ENCODE measurements around the gene KNG1. TPM values are rescaled to one million over a fixed set of nuclear protein-coding genes. Genes with fewer than 3 reads are reported as not detected.
A peak's percentile ranks its signal among the peaks of the same experiment; 100 is the strongest.

KNG1 gene
- total RNA-seq, 3 donors from 2014 or later: 0.48 TPM; not detected in 2

DNA sequence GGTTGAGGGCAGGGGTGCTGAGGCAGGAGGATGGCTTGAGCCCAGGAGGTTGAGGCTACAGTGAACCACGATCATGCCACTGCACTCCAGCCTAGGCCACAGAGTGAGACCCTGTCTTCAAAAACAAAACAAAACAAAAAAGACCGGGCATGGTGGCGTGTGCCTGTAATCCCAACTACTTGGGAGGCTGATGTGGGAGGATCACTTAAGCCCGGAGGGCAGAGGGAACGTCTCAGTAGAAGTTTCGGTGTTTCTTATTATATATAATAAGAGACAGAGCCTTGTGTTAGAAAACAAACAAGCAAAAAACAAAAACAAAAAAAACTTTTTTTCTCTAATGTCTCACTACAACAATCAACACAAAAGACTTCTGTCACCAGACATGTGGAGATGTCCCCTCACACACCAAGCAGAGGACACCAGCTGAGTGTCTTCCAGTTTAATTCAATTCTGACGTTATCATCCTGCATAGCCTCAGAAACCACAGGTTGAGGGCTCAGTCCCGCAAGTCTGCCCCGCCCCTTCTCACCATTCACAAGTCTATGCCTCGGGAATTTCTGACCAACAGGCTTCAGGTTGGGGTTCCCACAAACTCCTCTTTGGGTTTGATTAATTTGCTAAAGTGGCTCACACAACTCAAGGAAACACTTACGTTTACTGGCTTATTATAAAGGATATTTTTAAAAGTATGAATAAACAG is 42.2 kb downstream of the KNG1 start:
- Histone ChIP-seq H3K4me1 (no peaks in the 10 kb centered on the region), H3K27ac (no peak overlapping the region), H3K27me3 (no peaks in the 10 kb centered on the region), H3K36me3 (no peaks in the 10 kb centered on the region), H3K4me3 (no peak overlapping the region), H3K9me3 (no peaks in the 10 kb centered on the region)
- TF ChIP-seq, protein P1, sequence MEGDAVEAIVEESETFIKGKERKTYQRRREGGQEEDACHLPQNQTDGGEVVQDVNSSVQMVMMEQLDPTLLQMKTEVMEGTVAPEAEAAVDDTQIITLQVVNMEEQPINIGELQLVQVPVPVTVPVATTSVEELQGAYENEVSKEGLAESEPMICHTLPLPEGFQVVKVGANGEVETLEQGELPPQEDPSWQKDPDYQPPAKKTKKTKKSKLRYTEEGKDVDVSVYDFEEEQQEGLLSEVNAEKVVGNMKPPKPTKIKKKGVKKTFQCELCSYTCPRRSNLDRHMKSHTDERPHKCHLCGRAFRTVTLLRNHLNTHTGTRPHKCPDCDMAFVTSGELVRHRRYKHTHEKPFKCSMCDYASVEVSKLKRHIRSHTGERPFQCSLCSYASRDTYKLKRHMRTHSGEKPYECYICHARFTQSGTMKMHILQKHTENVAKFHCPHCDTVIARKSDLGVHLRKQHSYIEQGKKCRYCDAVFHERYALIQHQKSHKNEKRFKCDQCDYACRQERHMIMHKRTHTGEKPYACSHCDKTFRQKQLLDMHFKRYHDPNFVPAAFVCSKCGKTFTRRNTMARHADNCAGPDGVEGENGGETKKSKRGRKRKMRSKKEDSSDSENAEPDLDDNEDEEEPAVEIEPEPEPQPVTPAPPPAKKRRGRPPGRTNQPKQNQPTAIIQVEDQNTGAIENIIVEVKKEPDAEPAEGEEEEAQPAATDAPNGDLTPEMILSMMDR (IDR thresholded peaks at IDR 0.05): no peak
- TF ChIP-seq POLR2AphosphoS5 (IDR thresholded peaks at IDR 0.05): no peak
- TF ChIP-seq POLR2A (IDR thresholded peaks at IDR 0.05): no peak
- no peak for DNase-seq (ENCODE audit: low spot score in 2 of 2)
- intact Hi-C loops (cut with DNase I; ENCODE audit: low total_unique reads): no loop called here

DNA sequence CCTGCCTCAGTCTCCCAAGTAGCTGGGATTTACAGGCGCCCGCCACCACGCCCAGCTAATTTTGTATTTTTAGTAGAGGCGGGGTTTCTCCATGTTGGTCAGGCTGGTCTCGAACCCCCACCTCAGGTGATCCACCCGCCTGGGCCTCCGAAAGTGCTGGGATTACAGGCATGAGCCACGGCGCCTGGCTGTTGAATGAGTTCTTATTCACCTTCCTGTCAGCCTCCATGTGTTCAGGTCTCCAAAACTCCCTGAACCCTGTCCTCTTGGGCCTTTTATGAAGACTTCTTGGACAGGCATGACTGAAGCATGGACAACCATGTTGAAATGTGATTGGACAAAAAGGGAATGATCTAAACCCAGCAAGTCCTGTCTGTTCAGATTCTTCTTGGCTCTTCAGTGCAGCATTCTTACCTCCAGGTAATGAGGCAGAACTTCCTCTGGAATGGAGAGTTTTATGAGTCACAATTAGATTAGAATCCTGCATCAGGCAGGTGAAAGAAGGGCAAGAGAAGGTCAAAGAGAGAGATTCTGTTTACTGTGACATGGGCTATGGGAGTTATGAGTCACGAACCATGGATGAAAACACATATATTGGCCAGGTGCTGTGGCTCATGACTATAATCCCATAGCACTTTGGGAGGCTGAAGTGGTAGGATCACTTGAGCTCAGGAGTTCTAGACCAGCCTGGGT is 43.1 kb downstream of the KNG1 start:
- TF ChIP-seq POLR2A (IDR thresholded peaks at IDR 0.05) (no peak), POLR2AphosphoS5 (IDR thresholded peaks at IDR 0.05) (no peak)
- TF ChIP-seq, protein P1 (IDR thresholded peaks at IDR 0.05): no peak
- Histone ChIP-seq H3K4me3 (no peak overlapping the region), H3K27me3 (no peaks in the 10 kb centered on the region), H3K27ac (no peak overlapping the region), H3K9me3 (no peaks in the 10 kb centered on the region), H3K36me3 (no peaks in the 10 kb centered on the region), H3K4me1 (no peaks in the 10 kb centered on the region)
- intact Hi-C loops (cut with DNase I; ENCODE audit: low total_unique reads): no loop called here
- no peak for DNase-seq (ENCODE audit: low spot score in 2 of 2)

DNA sequence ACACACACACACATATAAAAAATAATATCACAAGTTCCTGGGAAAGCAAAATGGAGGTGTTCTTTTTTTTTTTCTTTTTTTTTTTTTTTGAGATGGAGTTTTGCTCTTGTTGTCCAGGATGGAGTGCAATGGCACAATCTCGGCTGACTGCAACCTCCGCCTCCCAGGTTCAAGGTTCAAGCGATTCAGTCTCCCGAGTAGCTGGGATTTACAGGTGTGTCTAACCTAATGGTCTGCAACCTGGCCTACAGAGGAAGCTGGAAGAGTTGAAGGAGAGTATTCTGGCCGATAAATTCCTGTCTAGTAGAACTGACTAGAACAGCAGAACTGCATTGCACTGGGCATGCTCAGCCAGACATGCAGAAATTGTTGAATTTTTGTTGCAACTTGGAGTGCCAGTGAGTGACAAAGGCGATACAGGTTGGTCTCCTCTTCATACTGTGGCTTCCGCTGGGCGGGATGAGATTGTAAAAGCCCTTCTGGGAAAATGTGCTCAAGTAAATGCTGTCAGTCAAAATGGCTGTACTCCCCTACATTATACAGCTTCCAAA is 43.8 kb downstream of the KNG1 start:
- Histone ChIP-seq H3K36me3 (no peaks in the 10 kb centered on the region), H3K4me1 (no peaks in the 10 kb centered on the region), H3K4me3 (no peak overlapping the region), H3K9me3 (no peaks in the 10 kb centered on the region), H3K27me3 (no peaks in the 10 kb centered on the region), H3K27ac (no peak overlapping the region)
- no peak for DNase-seq (ENCODE audit: low spot score in 2 of 2)
- intact Hi-C loops (cut with DNase I; ENCODE audit: low total_unique reads): no loop called here
- TF ChIP-seq POLR2AphosphoS5 (IDR thresholded peaks at IDR 0.05): no peak
- TF ChIP-seq POLR2A (IDR thresholded peaks at IDR 0.05): no peak
- TF ChIP-seq, protein P1 (IDR thresholded peaks at IDR 0.05): no peak

DNA sequence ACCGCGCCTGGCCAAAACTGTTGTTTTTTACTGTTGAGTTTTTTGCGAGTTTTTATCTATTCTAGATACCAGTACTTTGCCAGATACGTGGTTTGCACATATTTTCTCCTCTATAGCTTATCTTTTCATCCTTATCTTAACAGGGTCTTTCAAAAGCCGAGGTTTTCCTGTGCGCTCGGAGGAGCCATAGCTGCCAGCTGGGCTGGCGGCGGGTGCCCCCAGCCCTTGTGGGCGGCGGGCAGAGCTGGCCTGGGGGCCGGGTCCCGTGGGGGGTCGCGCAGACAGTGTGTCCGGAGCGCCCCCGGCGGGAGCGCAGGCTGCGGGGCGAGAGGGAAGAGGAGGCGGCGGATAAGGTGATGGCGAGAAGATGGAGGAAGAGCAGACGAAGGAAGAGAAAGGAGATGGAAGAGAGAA is 55.1 kb downstream of the KNG1 start:
- H3K4me1 ChIP-seq: no peaks in the 10 kb centered on the region
- no peak overlapping the region for H3K27ac ChIP-seq
- intact Hi-C loops (cut with DNase I; ENCODE audit: low total_unique reads): no loop called here
- no peaks in the 10 kb centered on the region for H3K9me3 ChIP-seq
- H3K36me3 ChIP-seq: no peaks in the 10 kb centered on the region
- DNase-seq (ENCODE audit: low spot score in 2 of 2): no peak
- no peaks in the 10 kb centered on the region for H3K27me3 ChIP-seq
- TF ChIP-seq POLR2A (IDR thresholded peaks at IDR 0.05) (no peak), POLR2AphosphoS5 (IDR thresholded peaks at IDR 0.05) (no peak)
- TF ChIP-seq, protein P1 (IDR thresholded peaks at IDR 0.05): no peak
- H3K4me3 ChIP-seq: peak overlapping the region; percentile 37 to 71 (median 55)
